SK-N-SH treated with all-trans-retinoic acid at 6 μM for 48 hours (cell line): ENCODE results near the gene FBN3.

Experiments
- SNAI2 ChIP-seq: fragments of 250-450 bp; sonication (Bioruptor Pico); IDR thresholded peaks from 2 replicates; pipeline ENCODE4 v1.5.0; 2020; ENCODE audit warnings: mild to moderate bottlenecking, moderate library complexity
- ZFP30 ChIP-seq: fragments of 450-650 bp; formaldehyde crosslinking; IDR thresholded peaks from 2 replicates; pipeline ENCODE4 v1.5.0; 2022; ENCODE audit warnings: mild to moderate bottlenecking, moderate library complexity
- TF ChIP-seq, protein P1 (sequence below): fragments of 250-450 bp; sonication (Bioruptor Pico); IDR thresholded peaks from 2 replicates; pipeline ENCODE4 v1.8.0; 2020; ENCODE audit warnings: mild to moderate bottlenecking, moderate library complexity, borderline replicate concordance

DNA sequence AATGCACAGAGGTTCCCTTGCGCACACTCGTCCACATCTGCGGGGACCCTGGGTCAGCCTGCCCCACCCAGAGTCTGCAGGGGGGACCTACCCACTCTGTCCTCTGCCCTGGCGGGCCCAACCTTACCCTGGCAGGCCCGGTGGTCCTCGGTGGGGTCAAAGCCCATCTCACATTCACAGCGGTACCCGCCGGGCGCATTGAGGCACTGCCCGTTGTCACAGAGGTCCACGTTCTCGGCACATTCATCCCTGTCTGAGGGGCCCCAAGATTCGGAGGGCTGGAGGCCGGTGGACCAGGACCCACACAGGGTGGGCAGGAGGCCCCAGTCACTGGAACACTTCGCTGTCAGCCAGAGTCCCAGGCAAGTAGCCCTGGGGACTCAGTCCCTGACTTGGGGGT, 38.5 kb downstream of the FBN3 start:
- no peak for TF ChIP-seq SNAI2 (CRISPR knock-in tag)
- TF ChIP-seq, protein P1, sequence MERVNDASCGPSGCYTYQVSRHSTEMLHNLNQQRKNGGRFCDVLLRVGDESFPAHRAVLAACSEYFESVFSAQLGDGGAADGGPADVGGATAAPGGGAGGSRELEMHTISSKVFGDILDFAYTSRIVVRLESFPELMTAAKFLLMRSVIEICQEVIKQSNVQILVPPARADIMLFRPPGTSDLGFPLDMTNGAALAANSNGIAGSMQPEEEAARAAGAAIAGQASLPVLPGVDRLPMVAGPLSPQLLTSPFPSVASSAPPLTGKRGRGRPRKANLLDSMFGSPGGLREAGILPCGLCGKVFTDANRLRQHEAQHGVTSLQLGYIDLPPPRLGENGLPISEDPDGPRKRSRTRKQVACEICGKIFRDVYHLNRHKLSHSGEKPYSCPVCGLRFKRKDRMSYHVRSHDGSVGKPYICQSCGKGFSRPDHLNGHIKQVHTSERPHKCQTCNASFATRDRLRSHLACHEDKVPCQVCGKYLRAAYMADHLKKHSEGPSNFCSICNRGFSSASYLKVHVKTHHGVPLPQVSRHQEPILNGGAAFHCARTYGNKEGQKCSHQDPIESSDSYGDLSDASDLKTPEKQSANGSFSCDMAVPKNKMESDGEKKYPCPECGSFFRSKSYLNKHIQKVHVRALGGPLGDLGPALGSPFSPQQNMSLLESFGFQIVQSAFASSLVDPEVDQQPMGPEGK (CRISPR knock-in tag): no peak
- no peak for TF ChIP-seq ZFP30 (CRISPR knock-in tag)
